Measurements from ENCODE around the gene SIGLEC10. TPM values are rescaled to one million over a fixed set of nuclear protein-coding genes. Genes with fewer than 3 reads are reported as not detected.

Gene SIGLEC10
- total RNA-seq, 3 donors from 2014 or later = 1.3 to 10.8 (median 3.8) TPM

GRCh38 chr19:51368366-51369282 lies 48.8 kb downstream of the SIGLEC10 start, which contains the start of gene CLDND2:
Gene CLDND2 (minus strand): TSS chr19:51369003. CDS start chr19:51368577, 426 bp downstream.
- peaks cover 17% of the 10 kb centered on the region for H3K4me1 ChIP-seq (ENCODE audit: low read depth)
- H3K4me3 ChIP-seq = peak within 1 kb of the TSS; percentile 45
- no peaks in the 10 kb centered on the region for H3K9me3 ChIP-seq
- peak in 1 of 3 donors; percentile 29 for DNase-seq
- ATAC-seq = no peak
- no peaks in the 10 kb centered on the region for H3K36me3 ChIP-seq (ENCODE audit: low read depth)
- TF ChIP-seq, protein P1, sequence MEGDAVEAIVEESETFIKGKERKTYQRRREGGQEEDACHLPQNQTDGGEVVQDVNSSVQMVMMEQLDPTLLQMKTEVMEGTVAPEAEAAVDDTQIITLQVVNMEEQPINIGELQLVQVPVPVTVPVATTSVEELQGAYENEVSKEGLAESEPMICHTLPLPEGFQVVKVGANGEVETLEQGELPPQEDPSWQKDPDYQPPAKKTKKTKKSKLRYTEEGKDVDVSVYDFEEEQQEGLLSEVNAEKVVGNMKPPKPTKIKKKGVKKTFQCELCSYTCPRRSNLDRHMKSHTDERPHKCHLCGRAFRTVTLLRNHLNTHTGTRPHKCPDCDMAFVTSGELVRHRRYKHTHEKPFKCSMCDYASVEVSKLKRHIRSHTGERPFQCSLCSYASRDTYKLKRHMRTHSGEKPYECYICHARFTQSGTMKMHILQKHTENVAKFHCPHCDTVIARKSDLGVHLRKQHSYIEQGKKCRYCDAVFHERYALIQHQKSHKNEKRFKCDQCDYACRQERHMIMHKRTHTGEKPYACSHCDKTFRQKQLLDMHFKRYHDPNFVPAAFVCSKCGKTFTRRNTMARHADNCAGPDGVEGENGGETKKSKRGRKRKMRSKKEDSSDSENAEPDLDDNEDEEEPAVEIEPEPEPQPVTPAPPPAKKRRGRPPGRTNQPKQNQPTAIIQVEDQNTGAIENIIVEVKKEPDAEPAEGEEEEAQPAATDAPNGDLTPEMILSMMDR (IDR thresholded peaks at IDR 0.05) = no peak
- intact Hi-C loops (cut with DNase I, micrococcal nuclease) = no loop called here

DNA sequence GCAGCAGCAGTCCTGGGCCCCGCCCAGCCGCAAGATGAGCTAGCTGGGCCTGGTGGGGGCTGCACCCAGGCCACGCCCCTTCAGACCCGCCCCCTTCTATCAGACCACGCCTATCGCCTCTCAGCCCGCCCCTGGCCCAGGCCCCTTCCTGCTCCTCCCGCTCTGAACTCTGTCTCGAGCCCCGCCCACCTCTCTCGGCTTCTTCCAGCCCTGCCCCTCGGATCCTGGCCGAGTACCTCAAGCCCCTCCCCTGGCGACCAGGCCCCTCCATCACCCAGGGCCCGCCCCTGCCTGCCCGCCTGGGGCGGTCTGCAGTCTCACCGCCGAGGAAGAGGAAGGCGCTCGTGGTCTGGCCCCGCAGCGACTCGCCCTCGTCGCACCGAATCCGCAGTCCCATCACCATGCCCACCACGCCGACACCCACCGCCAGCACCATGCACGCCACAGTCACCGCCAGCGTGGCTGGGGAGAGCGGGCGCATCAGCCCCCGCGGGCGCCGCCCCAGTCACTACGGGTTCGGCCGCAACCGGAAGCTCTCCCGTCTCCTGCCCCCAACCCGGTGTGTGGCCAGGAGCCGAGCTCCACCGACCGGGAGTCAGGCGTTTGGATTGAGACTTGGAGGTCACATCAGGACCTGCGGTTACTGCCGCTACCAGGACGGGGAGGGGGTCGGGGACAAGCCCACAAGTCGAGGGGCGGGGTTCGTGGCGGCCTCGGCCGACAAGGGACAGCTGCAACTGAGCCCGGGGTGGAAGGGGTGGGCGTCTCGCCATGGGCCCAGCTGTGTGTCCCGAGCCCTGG lies 49.7 kb downstream of the SIGLEC10 start:
- no peaks in the 10 kb centered on the region for H3K9me3 ChIP-seq
- no peaks in the 10 kb centered on the region for H3K36me3 ChIP-seq (ENCODE audit: low read depth)
- TF ChIP-seq, protein P1 (IDR thresholded peaks at IDR 0.05) = no peak
- H3K4me3 ChIP-seq = peak overlapping the region; percentile 45
- H3K4me1 ChIP-seq (ENCODE audit: low read depth) = peaks cover 26% of the 10 kb centered on the region
- intact Hi-C loops (cut with DNase I, micrococcal nuclease) = no loop called here
- DNase-seq (peak; percentile 99 to 100 (median 100)), ATAC-seq (peak; percentile 87)

DNA sequence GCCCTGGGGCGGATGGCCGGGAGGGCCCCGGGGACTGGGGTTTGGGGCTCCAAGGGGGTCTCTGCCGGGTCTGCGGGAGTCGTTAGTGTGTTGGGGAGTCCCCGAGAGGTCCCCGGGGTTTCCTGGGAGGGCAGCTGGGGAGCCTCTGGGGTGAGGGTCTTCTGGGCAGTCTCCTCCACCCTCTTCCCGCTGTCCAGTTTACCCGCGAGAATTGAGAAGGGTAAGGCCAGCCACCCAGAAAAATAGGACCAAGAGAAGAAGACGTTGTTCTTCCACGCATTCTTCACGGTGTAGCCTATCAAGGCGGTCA lies 50.2 kb downstream of the SIGLEC10 start:
- no peaks in the 10 kb centered on the region for H3K36me3 ChIP-seq (ENCODE audit: low read depth)
- H3K4me3 ChIP-seq = peak overlapping the region; percentile 45
- TF ChIP-seq, protein P1 (IDR thresholded peaks at IDR 0.05) = no peak
- DNase-seq (peak in 1 of 3 donors; percentile 80), ATAC-seq (no peak)
- intact Hi-C loops (cut with DNase I, micrococcal nuclease) = no loop called here
- no peaks in the 10 kb centered on the region for H3K9me3 ChIP-seq
- peaks cover 30% of the 10 kb centered on the region for H3K4me1 ChIP-seq (ENCODE audit: low read depth)

- Histone ChIP-seq H3K4me1 (ENCODE audit: low read depth) (peaks cover 30% of the 10 kb centered on the region), H3K4me3 (peak overlapping the region; percentile 45), H3K9me3 (no peaks in the 10 kb centered on the region), H3K36me3 (ENCODE audit: low read depth) (no peaks in the 10 kb centered on the region)
- ATAC-seq (peak; percentile 81), DNase-seq (peak; percentile 97 to 99 (median 97))
- intact Hi-C loops (cut with DNase I, micrococcal nuclease) = no loop called here
- TF ChIP-seq, protein P1 (IDR thresholded peaks at IDR 0.05) = no peak
Measured at GRCh38 chr19:51366389-51367254, 50.8 kb downstream of the SIGLEC10 start.

DNA sequence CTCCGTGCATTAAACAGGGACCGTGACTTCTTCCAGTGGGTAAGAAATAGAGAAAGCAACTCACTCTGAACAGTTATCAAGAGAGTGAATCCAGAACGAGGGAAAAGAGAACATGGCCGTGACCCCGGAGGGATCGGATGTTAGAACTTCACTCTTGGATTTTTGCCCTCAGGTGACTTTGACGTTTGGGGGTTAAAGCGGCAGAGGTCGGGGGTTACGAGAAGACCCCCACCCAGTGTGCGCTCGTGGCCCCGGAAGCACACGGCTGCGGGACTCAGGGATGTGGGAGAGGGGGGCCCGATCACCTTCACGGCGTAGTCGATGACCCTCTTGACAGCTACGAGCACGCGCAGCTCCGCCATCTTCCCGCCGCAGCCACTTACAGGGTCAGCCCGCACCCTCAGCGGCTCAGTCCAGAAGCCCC lies 51.5 kb downstream of the SIGLEC10 start, which contains the start of gene ETFB:
Gene ETFB, minus strand, starts transcription at position 424 of the 424 bp plus-strand sequence. Its CDS starts 62 bp downstream, at position 362.
- Histone ChIP-seq H3K36me3 (ENCODE audit: low read depth) (no peaks in the 10 kb centered on the region), H3K9me3 (no peaks in the 10 kb centered on the region), H3K4me3 (peak within 1 kb of the TSS; percentile 45), H3K4me1 (ENCODE audit: low read depth) (peaks cover 30% of the 10 kb centered on the region)
- intact Hi-C loops (cut with DNase I, micrococcal nuclease) = no loop called here
- ATAC-seq = no peak
- no peak for DNase-seq
- TF ChIP-seq, protein P1 (IDR thresholded peaks at IDR 0.05) = no peak

Data from mucosa of descending colon (tissue), 3 donors.